ENCODE results near the gene MCF2L. TPM values are rescaled to one million over a fixed set of nuclear protein-coding genes. Genes with fewer than 3 reads are reported as not detected.

MCF2L gene
- total RNA-seq, 1 donor from 2014 or later: 16.5 TPM

DNA sequence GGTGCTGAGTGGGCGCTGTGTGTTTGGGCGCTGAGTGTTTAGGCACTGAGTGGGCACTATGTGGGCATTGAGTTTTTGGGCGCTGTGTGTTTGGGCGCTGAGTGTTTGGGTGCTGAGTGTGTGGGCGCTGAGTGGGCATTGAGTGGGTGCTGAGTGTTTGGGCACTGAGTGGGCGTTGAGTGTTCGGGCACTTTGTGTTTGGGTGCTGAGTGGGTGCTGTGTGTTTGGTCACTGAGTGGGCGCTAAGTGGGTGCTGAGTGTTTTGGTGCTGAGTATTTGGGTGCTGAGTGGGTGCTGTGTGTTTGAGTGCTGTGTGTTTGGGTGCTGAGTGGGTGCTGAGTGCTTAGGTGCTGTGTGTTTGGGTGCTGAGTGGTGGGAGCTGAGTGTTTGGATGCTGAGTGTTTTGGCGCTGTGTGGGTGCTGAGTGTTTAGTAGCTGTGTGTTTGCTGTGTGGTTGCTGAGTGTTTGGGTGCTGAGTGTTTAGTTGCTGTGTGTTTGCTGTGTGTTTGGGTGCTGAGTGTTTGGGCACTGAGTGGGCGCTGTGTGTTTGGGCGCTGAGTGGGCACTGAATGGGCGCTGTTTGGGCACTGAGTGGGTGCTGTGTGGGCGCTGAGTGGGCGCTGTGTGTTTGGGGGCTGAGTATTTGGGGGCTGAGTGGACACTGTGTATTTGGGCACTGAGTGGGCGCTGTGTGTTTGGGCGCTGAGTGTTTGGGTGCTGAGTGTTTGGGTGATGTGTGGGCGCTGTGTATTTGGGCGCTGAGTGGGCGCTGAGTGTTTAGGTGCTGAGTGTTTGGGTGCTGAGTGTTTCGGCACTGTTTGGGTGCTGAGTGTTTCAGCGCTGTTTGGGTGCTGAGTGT is 89.3 kb downstream of the MCF2L start:
- Mint-ChIP-seq H3K27me3 (ENCODE audit: unreplicated experiment) (peaks cover 6% of the 10 kb centered on the region), H3K4me1 (ENCODE audit: unreplicated experiment) (no peaks in the 10 kb centered on the region), H3K9me3 (ENCODE audit: unreplicated experiment) (no peaks in the 10 kb centered on the region), H3K27ac (ENCODE audit: unreplicated experiment) (no peak overlapping the region), H3K4me3 (ENCODE audit: unreplicated experiment) (no peak overlapping the region), H3K36me3 (ENCODE audit: low read depth, unreplicated experiment) (peaks cover 3% of the 10 kb centered on the region)
- DNase-seq (ENCODE audit: low spot score): no peak
- TF ChIP-seq, protein P1, sequence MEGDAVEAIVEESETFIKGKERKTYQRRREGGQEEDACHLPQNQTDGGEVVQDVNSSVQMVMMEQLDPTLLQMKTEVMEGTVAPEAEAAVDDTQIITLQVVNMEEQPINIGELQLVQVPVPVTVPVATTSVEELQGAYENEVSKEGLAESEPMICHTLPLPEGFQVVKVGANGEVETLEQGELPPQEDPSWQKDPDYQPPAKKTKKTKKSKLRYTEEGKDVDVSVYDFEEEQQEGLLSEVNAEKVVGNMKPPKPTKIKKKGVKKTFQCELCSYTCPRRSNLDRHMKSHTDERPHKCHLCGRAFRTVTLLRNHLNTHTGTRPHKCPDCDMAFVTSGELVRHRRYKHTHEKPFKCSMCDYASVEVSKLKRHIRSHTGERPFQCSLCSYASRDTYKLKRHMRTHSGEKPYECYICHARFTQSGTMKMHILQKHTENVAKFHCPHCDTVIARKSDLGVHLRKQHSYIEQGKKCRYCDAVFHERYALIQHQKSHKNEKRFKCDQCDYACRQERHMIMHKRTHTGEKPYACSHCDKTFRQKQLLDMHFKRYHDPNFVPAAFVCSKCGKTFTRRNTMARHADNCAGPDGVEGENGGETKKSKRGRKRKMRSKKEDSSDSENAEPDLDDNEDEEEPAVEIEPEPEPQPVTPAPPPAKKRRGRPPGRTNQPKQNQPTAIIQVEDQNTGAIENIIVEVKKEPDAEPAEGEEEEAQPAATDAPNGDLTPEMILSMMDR (IDR thresholded peaks at IDR 0.05; ENCODE audit: unreplicated experiment): no peak

DNA sequence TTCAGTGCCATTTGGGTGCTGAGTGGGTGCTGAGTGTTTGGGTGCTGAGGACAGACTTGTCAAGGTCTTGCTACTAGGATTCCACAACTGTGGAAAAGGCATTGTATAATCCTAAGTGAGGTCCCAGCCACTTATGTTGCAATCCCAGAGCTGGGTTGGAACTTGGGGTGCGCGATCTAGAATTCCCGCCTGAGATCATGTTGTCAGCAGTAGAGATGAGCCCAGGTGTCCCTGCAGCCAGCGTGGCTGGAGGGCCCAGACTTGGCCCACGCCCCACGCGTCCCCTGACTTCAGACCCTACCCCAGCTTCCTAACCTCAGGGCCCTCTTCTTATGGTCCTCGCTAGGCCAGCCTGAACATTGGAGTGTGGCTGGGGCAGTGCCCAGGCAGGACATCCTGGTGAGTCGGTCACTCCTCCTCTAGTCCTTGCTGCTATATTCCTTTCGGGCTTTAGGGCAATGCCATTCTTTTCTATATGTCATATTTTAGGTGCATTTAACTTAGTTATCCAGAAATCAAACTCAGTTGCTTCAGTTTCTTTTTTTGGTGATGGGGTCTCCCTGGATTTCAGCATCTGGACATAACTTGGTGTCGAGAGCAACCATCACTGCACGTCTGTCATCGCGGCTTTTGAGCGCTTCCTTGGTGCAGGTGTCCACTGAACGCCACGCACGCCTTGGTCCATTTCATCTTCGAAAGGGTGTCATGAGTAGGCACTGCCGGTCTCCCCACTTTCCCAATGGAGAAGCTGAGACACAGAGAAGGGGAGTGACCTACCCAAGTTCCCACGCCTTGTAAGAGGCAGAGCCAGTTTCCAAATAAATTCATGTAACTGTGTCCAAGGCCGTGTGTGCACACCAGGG is 90.2 kb downstream of the MCF2L start:
- Mint-ChIP-seq H3K4me3 (ENCODE audit: unreplicated experiment) (no peak overlapping the region), H3K36me3 (ENCODE audit: low read depth, unreplicated experiment) (peaks cover 3% of the 10 kb centered on the region), H3K9me3 (ENCODE audit: unreplicated experiment) (no peaks in the 10 kb centered on the region), H3K4me1 (ENCODE audit: unreplicated experiment) (no peaks in the 10 kb centered on the region), H3K27me3 (ENCODE audit: unreplicated experiment) (peaks cover 6% of the 10 kb centered on the region), H3K27ac (ENCODE audit: unreplicated experiment) (no peak overlapping the region)
- TF ChIP-seq, protein P1 (IDR thresholded peaks at IDR 0.05; ENCODE audit: unreplicated experiment): no peak
- DNase-seq (ENCODE audit: low spot score): no peak

DNA sequence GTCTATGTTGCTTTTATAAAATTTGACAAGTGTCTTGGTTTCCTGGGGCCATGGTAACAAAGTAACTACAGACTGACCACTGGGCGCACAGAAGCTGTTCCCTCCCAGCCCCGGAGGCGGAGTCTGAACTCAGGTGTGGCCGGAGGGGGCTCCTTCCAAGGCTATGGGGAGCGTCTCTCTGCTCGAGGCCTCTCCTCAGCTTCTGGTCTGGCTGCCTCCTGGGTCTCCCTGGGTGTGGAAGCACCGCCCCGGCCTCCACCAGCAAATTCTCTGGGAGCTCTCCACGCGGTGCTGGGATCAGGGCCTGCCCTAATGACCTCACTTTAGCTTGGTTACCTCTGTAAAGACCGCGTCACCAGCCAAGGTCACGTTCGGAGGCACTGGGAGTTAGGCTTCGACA is 90.9 kb downstream of the MCF2L start:
- no peaks in the 10 kb centered on the region for H3K9me3 Mint-ChIP-seq (ENCODE audit: unreplicated experiment)
- no peak overlapping the region for H3K4me3 Mint-ChIP-seq (ENCODE audit: unreplicated experiment)
- no peak overlapping the region for H3K27ac Mint-ChIP-seq (ENCODE audit: unreplicated experiment)
- peaks cover 3% of the 10 kb centered on the region for H3K36me3 Mint-ChIP-seq (ENCODE audit: low read depth, unreplicated experiment)
- H3K27me3 Mint-ChIP-seq (ENCODE audit: unreplicated experiment): peaks cover 10% of the 10 kb centered on the region
- DNase-seq (ENCODE audit: low spot score): no peak
- H3K4me1 Mint-ChIP-seq (ENCODE audit: unreplicated experiment): no peaks in the 10 kb centered on the region
- TF ChIP-seq, protein P1 (IDR thresholded peaks at IDR 0.05; ENCODE audit: unreplicated experiment): no peak

DNA sequence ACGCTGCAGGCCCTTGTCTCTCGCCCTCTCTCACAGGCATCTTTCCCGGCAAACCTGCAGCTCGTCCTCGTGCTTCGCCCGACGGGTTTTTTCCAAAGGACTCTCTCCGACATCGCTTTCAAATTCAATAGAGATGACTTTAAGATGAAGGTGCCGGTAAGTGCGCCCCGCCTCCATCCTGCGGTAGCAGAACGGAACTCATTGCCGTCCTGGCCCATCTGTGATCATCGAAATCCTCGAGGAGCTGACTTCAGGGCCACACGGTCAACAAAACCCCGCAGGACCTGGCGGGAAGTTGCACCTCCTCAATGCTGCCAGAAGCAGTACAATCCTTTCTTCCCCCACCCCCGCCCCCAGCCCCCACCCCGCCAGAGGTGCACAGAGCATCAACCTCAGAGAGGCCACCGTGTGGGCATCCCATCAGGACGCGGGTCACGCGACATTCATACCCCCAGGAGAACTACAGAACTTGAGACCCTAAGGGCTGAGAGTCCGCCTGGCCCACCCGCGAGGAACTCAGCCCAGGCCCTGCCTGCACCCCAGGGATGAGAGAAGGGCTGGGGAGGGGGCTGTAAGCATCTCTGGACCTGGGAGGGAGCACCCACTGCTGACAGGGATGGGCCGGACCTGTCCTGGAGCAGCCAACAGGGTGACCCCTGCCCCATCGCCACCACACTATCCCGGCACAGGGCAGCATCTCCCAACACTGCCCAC is 91.7 kb downstream of the MCF2L start:
- no peak overlapping the region for H3K4me3 Mint-ChIP-seq (ENCODE audit: unreplicated experiment)
- no peaks in the 10 kb centered on the region for H3K9me3 Mint-ChIP-seq (ENCODE audit: unreplicated experiment)
- H3K27me3 Mint-ChIP-seq (ENCODE audit: unreplicated experiment): peaks cover 9% of the 10 kb centered on the region
- TF ChIP-seq, protein P1 (IDR thresholded peaks at IDR 0.05; ENCODE audit: unreplicated experiment): no peak
- DNase-seq (ENCODE audit: low spot score): no peak
- H3K36me3 Mint-ChIP-seq (ENCODE audit: low read depth, unreplicated experiment): peaks cover 3% of the 10 kb centered on the region
- H3K27ac Mint-ChIP-seq (ENCODE audit: unreplicated experiment): no peak overlapping the region
- no peaks in the 10 kb centered on the region for H3K4me1 Mint-ChIP-seq (ENCODE audit: unreplicated experiment)
